ENCODE measurements around the gene METTL24. TPM values are rescaled to one million over a fixed set of nuclear protein-coding genes. Genes with fewer than 3 reads are reported as not detected.

Gene METTL24
- total RNA-seq, 1 donor from 2014 or later = 3.6 TPM

DNA sequence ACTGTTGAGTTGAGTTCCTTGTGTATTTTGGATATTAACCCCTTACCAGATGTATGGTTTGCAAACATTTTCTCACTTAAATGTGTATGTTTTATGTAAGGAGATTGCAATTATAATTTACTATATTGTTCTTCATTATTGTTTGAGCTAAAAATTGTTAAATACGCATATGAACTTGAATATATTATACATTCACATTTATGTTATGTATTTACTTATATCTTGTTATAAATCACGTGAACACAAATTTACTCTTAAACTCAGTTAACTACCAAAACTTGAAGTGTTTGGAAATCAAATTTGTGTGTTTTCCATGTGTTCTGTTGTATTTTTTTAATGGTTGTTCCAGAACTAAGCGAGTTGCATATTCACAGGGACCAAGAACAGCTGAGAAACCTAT, 159.6 kb downstream of the METTL24 start:
- H3K4me1 Mint-ChIP-seq = no peaks in the 10 kb centered on the region
- no peaks in the 10 kb centered on the region for H3K9me3 Mint-ChIP-seq
- DNase-seq (ENCODE audit: low read depth, low spot score) = no peak
- H3K4me3 Mint-ChIP-seq = no peak overlapping the region
- TF ChIP-seq, protein P1, sequence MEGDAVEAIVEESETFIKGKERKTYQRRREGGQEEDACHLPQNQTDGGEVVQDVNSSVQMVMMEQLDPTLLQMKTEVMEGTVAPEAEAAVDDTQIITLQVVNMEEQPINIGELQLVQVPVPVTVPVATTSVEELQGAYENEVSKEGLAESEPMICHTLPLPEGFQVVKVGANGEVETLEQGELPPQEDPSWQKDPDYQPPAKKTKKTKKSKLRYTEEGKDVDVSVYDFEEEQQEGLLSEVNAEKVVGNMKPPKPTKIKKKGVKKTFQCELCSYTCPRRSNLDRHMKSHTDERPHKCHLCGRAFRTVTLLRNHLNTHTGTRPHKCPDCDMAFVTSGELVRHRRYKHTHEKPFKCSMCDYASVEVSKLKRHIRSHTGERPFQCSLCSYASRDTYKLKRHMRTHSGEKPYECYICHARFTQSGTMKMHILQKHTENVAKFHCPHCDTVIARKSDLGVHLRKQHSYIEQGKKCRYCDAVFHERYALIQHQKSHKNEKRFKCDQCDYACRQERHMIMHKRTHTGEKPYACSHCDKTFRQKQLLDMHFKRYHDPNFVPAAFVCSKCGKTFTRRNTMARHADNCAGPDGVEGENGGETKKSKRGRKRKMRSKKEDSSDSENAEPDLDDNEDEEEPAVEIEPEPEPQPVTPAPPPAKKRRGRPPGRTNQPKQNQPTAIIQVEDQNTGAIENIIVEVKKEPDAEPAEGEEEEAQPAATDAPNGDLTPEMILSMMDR (conservative IDR thresholded peaks at IDR 0.05) = no peak
- H3K27me3 Mint-ChIP-seq (ENCODE audit: low read depth) = no peaks in the 10 kb centered on the region
- H3K36me3 Mint-ChIP-seq (ENCODE audit: low read depth) = peaks cover 11% of the 10 kb centered on the region
- H3K27ac Mint-ChIP-seq (ENCODE audit: unreplicated experiment) = no peak overlapping the region

DNA sequence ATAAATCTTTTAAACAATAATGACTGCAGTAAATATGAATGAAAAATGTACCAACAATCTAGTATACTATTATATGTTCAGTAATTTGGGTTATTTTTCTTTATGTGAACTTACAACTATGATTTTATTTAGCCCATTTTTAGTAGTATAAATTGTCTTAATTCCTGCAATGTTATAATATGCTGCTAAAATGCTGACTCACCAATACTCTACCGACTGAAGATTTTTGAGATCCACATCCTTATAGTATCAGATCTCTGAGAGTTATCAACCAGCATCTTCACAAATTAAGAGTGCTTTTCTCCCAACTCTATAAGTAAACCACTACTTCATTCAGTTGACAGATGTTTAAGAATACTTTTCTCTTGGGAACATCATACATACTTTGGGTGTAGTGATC, 161.3 kb downstream of the METTL24 start:
- TF ChIP-seq, protein P1 (conservative IDR thresholded peaks at IDR 0.05) = no peak
- Mint-ChIP-seq H3K36me3 (ENCODE audit: low read depth) (peaks cover 11% of the 10 kb centered on the region), H3K9me3 (no peaks in the 10 kb centered on the region), H3K4me3 (no peak overlapping the region), H3K27me3 (ENCODE audit: low read depth) (no peaks in the 10 kb centered on the region), H3K4me1 (no peaks in the 10 kb centered on the region), H3K27ac (ENCODE audit: unreplicated experiment) (no peak overlapping the region)
- no peak for DNase-seq (ENCODE audit: low read depth, low spot score)

DNA sequence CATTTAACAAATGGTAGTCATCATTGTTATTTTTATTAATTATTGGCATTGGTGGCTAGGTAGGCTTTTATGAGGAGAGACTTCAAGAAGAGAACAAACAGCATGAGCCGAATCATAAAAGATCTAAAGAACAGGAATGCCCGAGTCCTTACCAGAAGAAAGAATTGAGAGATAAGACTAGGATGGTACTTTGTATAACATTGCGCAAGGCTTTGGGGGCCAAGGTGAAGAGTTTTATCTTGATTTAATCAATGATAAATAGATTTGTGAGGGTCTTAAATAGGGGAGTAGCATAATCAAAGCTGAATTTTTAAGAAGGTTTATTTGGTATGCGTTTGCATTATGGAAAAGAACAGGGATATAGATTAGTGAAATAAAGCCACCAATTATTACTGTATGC, 162.5 kb downstream of the METTL24 start:
- peaks cover 11% of the 10 kb centered on the region for H3K36me3 Mint-ChIP-seq (ENCODE audit: low read depth)
- TF ChIP-seq, protein P1 (conservative IDR thresholded peaks at IDR 0.05) = no peak
- H3K9me3 Mint-ChIP-seq = no peaks in the 10 kb centered on the region
- no peak overlapping the region for H3K27ac Mint-ChIP-seq (ENCODE audit: unreplicated experiment)
- H3K4me3 Mint-ChIP-seq = no peak overlapping the region
- no peak for DNase-seq (ENCODE audit: low read depth, low spot score)
- H3K4me1 Mint-ChIP-seq = no peaks in the 10 kb centered on the region
- no peaks in the 10 kb centered on the region for H3K27me3 Mint-ChIP-seq (ENCODE audit: low read depth)

Other genes with a start within 250 kb of the METTL24 start
- 48.9 and 51.6 TPM in 2 replicates for gene WASF1, start 178.7 kb downstream of the METTL24 start, total RNA-seq
- gene CDC40, start 177.9 kb downstream of the METTL24 start, total RNA-seq = 17.5 and 17.9 TPM in 2 replicates
- gene DDO, start 57.2 kb upstream of the METTL24 start, total RNA-seq = not detected in 2 replicates
- gene SLC22A16, start 118.3 kb upstream of the METTL24 start, total RNA-seq = not detected in 2 replicates

Measured in neural crest cell (in vitro differentiated cells).